C4-2B (cell line): Measurements from ENCODE around the gene MUC5B.

Source experiments
- ZFX ChIP-seq: fragments of 450-650 bp; IDR thresholded peaks from 2 replicates; pipeline ENCODE4 v1.6.1; 2017
- TF ChIP-seq, protein P1 (sequence below): fragments of 450-650 bp; conservative IDR thresholded peaks from 2 replicates; pipeline ENCODE4 v1.5.1; 2017; ENCODE audit warnings: mild to moderate bottlenecking

DNA sequence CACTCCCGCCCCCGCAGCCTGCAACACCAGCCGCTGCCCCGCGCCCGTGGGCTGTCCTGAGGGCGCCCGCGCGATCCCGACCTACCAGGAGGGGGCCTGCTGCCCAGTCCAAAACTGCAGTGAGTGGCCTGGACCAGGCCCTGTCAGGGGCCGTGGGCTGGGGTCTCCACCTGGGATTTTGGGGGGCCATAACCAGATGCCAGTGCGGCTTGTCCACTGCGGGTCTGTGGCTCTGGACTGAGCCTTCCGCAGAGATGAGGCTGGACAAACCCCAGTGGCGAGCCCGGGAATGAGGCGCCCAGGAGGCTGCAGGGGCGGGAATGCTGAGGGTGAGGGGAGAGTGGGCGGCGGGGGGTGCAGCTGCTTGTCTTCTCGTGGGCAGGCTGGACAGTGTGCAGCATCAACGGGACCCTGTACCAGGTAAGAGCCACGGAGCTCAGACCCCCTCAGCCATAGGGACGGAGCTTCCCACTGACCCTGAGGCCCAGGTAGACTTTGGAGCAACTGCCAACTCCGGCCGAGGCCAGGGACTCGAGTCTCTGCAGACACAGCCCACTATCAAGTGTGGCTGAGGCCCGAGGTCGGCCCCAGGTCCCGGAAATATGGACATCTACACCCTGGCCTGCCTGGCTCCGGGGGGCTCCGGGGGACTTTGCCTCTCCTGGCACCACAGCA is 24.8 kb upstream of the MUC5B start:
- TF ChIP-seq, protein P1, sequence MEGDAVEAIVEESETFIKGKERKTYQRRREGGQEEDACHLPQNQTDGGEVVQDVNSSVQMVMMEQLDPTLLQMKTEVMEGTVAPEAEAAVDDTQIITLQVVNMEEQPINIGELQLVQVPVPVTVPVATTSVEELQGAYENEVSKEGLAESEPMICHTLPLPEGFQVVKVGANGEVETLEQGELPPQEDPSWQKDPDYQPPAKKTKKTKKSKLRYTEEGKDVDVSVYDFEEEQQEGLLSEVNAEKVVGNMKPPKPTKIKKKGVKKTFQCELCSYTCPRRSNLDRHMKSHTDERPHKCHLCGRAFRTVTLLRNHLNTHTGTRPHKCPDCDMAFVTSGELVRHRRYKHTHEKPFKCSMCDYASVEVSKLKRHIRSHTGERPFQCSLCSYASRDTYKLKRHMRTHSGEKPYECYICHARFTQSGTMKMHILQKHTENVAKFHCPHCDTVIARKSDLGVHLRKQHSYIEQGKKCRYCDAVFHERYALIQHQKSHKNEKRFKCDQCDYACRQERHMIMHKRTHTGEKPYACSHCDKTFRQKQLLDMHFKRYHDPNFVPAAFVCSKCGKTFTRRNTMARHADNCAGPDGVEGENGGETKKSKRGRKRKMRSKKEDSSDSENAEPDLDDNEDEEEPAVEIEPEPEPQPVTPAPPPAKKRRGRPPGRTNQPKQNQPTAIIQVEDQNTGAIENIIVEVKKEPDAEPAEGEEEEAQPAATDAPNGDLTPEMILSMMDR = no peak; the same call in 1 of the 2 replicates
- no peak for TF ChIP-seq ZFX
